K562 (cell line): ENCODE data around the gene KNG1. TPM values are rescaled to one million over a fixed set of nuclear protein-coding genes. Genes with fewer than 3 reads are reported as not detected.

Experiments
- HDAC1 ChIP-seq, 2 experiments: fragments of 450-650 bp; IDR thresholded peaks; 2 replicates each; pipeline ENCODE4 v1.6.1; 2016 to 2017; ENCODE audit warnings: inconsistent platforms in 1 of 2, mild to moderate bottlenecking in 1 of 2, moderate library complexity in 1 of 2
- JUND ChIP-seq, 2 experiments: IDR thresholded peaks; 2 replicates in 1 of 2; 3 replicates in 1 of 2; pipeline ENCODE4 v1.6.1; 2011; ENCODE audit warnings: borderline replicate concordance in 2 of 2, low read depth in 2 of 2, low read length in 2 of 2, improper control_type of control experiment in 1 of 2, missing biosample characterization in 1 of 2, missing genetic modification characterization in 1 of 2, missing genetic modification reagents in 1 of 2
- MAX ChIP-seq: sonication (generic); formaldehyde crosslinking; IDR thresholded peaks from 2 replicates; pipeline ENCODE4 v1.9.0; 2022; ENCODE audit warnings: mild to moderate bottlenecking, missing genetic modification reagents
- MCM7 ChIP-seq, 2 experiments: fragments of 450-650 bp; IDR thresholded peaks; 2 replicates each; pipeline ENCODE4 v1.6.1; 2016 to 2018
- SFPQ ChIP-seq: fragments of 200-400 bp; formaldehyde crosslinking; IDR thresholded peaks from 2 replicates; pipeline ENCODE4 v1.6.1; 2017; ENCODE audit warnings: mild to moderate bottlenecking, low read depth, low read length, moderate library complexity
- TEAD4 ChIP-seq, 2 experiments: sonication (generic) in 1 of 2; formaldehyde crosslinking in 1 of 2; IDR thresholded peaks; 2 replicates each; pipeline versions ENCODE4 v1.6.1 to v1.8.0; 2012 to 2022; ENCODE audit warnings: borderline replicate concordance in 1 of 2, inconsistent platforms in 1 of 2, low read length in 1 of 2, mild to moderate bottlenecking in 1 of 2, missing genetic modification reagents in 1 of 2
- TFAP4 ChIP-seq: sonication (generic); formaldehyde crosslinking; IDR thresholded peaks from 2 replicates; pipeline ENCODE4 v1.8.0; 2022; ENCODE audit warnings: missing genetic modification reagents, mild to moderate bottlenecking, moderate library complexity, borderline replicate concordance
- XRCC4 ChIP-seq: IDR thresholded peaks from one replicate; pipeline ENCODE4 v1.6.1; 2011; ENCODE audit not compliant: insufficient read depth, insufficient read length; ENCODE audit errors: extremely low read depth
- ZBTB40 ChIP-seq, 2 experiments: fragments of 450-650 bp in 1 of 2; sonication (generic) in 1 of 2; formaldehyde crosslinking in 1 of 2; IDR thresholded peaks; 2 replicates each; pipeline versions ENCODE4 v1.7.1 to v1.9.0; 2016 to 2022; ENCODE audit warnings: inconsistent platforms in 1 of 2, mild to moderate bottlenecking in 1 of 2, missing genetic modification reagents in 1 of 2
- ZNF511 ChIP-seq: sonication (generic); formaldehyde crosslinking; IDR thresholded peaks from 2 replicates; pipeline ENCODE4 v1.8.0; 2022; ENCODE audit warnings: mild to moderate bottlenecking, missing genetic modification reagents
- polyA plus RNA-seq, 8 experiments: library from polyadenylated mRNA; depleted of rRNA in 4 of 8; stranded (reverse) in 5 of 8; unstranded in 3 of 8; fragments of >200 nt; fragmentation: Nextera tagmentation in 2 of 8; fragmentation: Illumina TruSeq in 1 of 8; extraction: Ambion mirVana in 2 of 8; extraction: Trizol in 1 of 8; gene quantifications; 2 replicates each; pipeline versions ENCODE4 v1.2.1 to v1.2.3, GENCODE V29; 2011 to 2014; ENCODE audit warnings: inconsistent platforms in 1 of 8, missing spikeins in 1 of 8
- total RNA-seq, 7 experiments: library from RNA; depleted of rRNA in 6 of 7; stranded (reverse); fragments of >200 nt in 6 of 7; fragmentation: Illumina TruSeq in 2 of 7; extraction: Trizol in 2 of 7; gene quantifications; 2 replicates each; pipeline versions ENCODE4 v1.2.1 to v1.2.3, GENCODE V29; 2011 to 2021; ENCODE audit warnings: low replicate concordance in 1 of 7

Gene KNG1
- total and polyA plus RNA-seq, 9 of the 15 experiments (the other 6 are each of a cell fraction or from before 2014, with no cell fraction given): 0.09 TPM; not detected in 8

GRCh38 chr3:186783731-186784515 lies 66.8 kb downstream of the KNG1 start (continued):
- TF ChIP-seq ZBTB40 (IDR thresholded peaks at IDR 0.05): no peak
- TF ChIP-seq ZBTB40 (CRISPR knock-in tag; IDR thresholded peaks at IDR 0.05): no peak
- no peak for TF ChIP-seq XRCC4
- TF ChIP-seq ZNF511: no peak; the same call in none of the 2 replicates
- TF ChIP-seq MAX: 0 out of 2 replicates have a peak, but pooled peaks have one; percentile 54
- no peak for TF ChIP-seq JUND (IDR thresholded peaks at IDR 0.05; ENCODE audit: borderline replicate concordance, low read depth, low read length)
- TF ChIP-seq JUND (tag; IDR thresholded peaks at IDR 0.05; ENCODE audit: borderline replicate concordance, low read depth, low read length): peak; percentile 27; the same call in 1 of the 3 replicates
- TF ChIP-seq SFPQ: no peak
- TF ChIP-seq MCM7 (IDR thresholded peaks at IDR 0.05): no peak
- peak; percentile 61; the same call in 1 of the 2 replicates for TF ChIP-seq TFAP4 (CRISPR knock-in tag)
- TF ChIP-seq TEAD4 (IDR thresholded peaks at IDR 0.05; ENCODE audit: low read length): peak; percentile 30; the same call in 1 of the 2 replicates
- no peak for TF ChIP-seq TEAD4 (CRISPR knock-in tag; IDR thresholded peaks at IDR 0.05; ENCODE audit: borderline replicate concordance)
- TF ChIP-seq HDAC1 (IDR thresholded peaks at IDR 0.05): peak in 1 of 2 experiments; percentile 25; a peak in 2 of 4 replicates
